A673 (cell line): Measurements from ENCODE around the gene UMAD1. TPM values are rescaled to one million over a fixed set of nuclear protein-coding genes. Genes with fewer than 3 reads are reported as not detected.

Source experiments
- BruUV-seq: library from RNA; stranded (reverse); fragments of 400-500 nt; replicated peaks from 2 replicates; lab custom pipeline; 2021; lab: Mats Ljungman, UMichigan
- CTCF ChIA-PET: fragments of 300-600 bp; sonication (Branson Sonifier 250); formaldehyde crosslinking; loops from one replicate; lab custom pipeline; 2022; ENCODE audit warnings: antibody characterized with exemption; lab: Charles Lee
- POLR2A ChIA-PET: fragments of 300-600 bp; sonication (Branson Sonifier 250); formaldehyde crosslinking; loops from one replicate; lab custom pipeline; 2022; ENCODE audit warnings: antibody characterized with exemption; ENCODE audit not compliant: low non-redundant PET; lab: Charles Lee
- DNase-seq: peaks from one replicate; pipeline ENCODE4 v3.0.0-alpha.2; 2015; ENCODE audit warnings: low spot score
- H3K27ac ChIP-seq: fragments of 200-600 bp; sonication (generic); 2 replicates; pipeline ENCODE4 v1.5.1; 2016; ENCODE audit warnings: mixed run types, low read depth, mild to moderate bottlenecking, mixed read lengths, antibody characterized with exemption, low read length; ENCODE audit not compliant: poor library complexity, severe bottlenecking
- H3K27me3 ChIP-seq: fragments of 200-600 bp; sonication (generic); replicated peaks from 2 replicates; pipeline ENCODE4 v1.6.1; 2017; ENCODE audit warnings: mixed run types, low read depth, mild to moderate bottlenecking, mixed read lengths, antibody characterized with exemption, low read length; ENCODE audit not compliant: insufficient read depth, poor library complexity
- H3K36me3 ChIP-seq: fragments of 200-600 bp; sonication (generic); 2 replicates; pipeline ENCODE4 v1.6.1; 2016; ENCODE audit warnings: mixed run types, mild to moderate bottlenecking, mixed read lengths, antibody characterized with exemption, low read length; ENCODE audit not compliant: insufficient read depth, poor library complexity, severe bottlenecking
- H3K4me1 ChIP-seq: fragments of 200-600 bp; sonication (generic); 2 replicates; pipeline ENCODE4 v1.6.1; 2017; ENCODE audit warnings: mixed run types, mild to moderate bottlenecking, mixed read lengths, antibody characterized with exemption, low read length; ENCODE audit not compliant: insufficient read depth, poor library complexity, severe bottlenecking
- H3K4me3 ChIP-seq: fragments of 200-600 bp; sonication (generic); 2 replicates; pipeline ENCODE4 v1.5.1; 2016; ENCODE audit warnings: low read depth, mixed run types, mild to moderate bottlenecking, mixed read lengths, low read length; ENCODE audit not compliant: poor library complexity, severe bottlenecking
- H3K9me3 ChIP-seq: fragments of 200-600 bp; sonication (generic); 2 replicates; pipeline ENCODE4 v1.6.1; 2016; ENCODE audit warnings: mixed run types, low read depth, mild to moderate bottlenecking, mixed read lengths, antibody characterized with exemption, low read length; ENCODE audit not compliant: poor library complexity, severe bottlenecking
- CTCF ChIP-seq: fragments of 300-800, 200-600 bp; sonication (generic); conservative IDR thresholded peaks from 2 replicates; pipeline ENCODE4 v1.5.1; 2017; ENCODE audit warnings: low read depth, mild to moderate bottlenecking, antibody characterized with exemption, low read length, moderate library complexity, mixed read lengths
- EZH2 ChIP-seq: fragments of 200-600 bp; sonication (generic); IDR thresholded peaks from 2 replicates; pipeline ENCODE4 v1.6.1; 2017; ENCODE audit warnings: borderline replicate concordance, low read depth, mild to moderate bottlenecking, mixed read lengths, antibody characterized with exemption, low read length; ENCODE audit not compliant: poor library complexity, severe bottlenecking
- intact Hi-C: fragments of 100-400 bp; cut with micrococcal nuclease; formaldehyde crosslinking; loops from one replicate; pipeline ENCODE4 v1.10.0; 2022; ENCODE audit not compliant: unreplicated experiment
- total RNA-seq: library from RNA; stranded (reverse); gene quantifications from 2 replicates; pipeline ENCODE4 v1.2.3, GENCODE V29; 2021

Gene UMAD1
- total RNA-seq, 1 experiment from 2014 or later = 13.5 TPM

GRCh38 chr7:7768977-7769709 lies 128.6 kb downstream of the UMAD1 start:
- ChIA-PET POLR2A (no interaction called here), CTCF (no interaction called here)
- Histone ChIP-seq H3K27ac (no peak overlapping the region), H3K4me3 (no peak overlapping the region), H3K27me3 (no peaks in the 10 kb centered on the region), H3K36me3 (no peaks in the 10 kb centered on the region), H3K9me3 (no peaks in the 10 kb centered on the region), H3K4me1 (no peaks in the 10 kb centered on the region)
- no peak for DNase-seq
- intact Hi-C loops = loop anchor here (10.0 kb wide), 2 partner anchors 174 to 446 kb away; no protein-coding TSS in a partner anchor
- no TSS peak for BruUV-seq
- TF ChIP-seq EZH2 = no peak
- TF ChIP-seq CTCF = no peak

GRCh38 chr7:7769710-7770627 lies 129.4 kb downstream of the UMAD1 start:
- no peak overlapping the region for H3K27ac ChIP-seq
- no peaks in the 10 kb centered on the region for H3K27me3 ChIP-seq
- no peaks in the 10 kb centered on the region for H3K4me1 ChIP-seq
- BruUV-seq = no TSS peak
- H3K9me3 ChIP-seq = no peaks in the 10 kb centered on the region
- H3K4me3 ChIP-seq = no peak overlapping the region
- TF ChIP-seq CTCF (no peak), EZH2 (no peak)
- no peak for DNase-seq
- ChIA-PET CTCF (no interaction called here), POLR2A (no interaction called here)
- intact Hi-C loops = loop anchor here (10.0 kb wide), 2 partner anchors 175 to 445 kb away; no protein-coding TSS in a partner anchor
- no peaks in the 10 kb centered on the region for H3K36me3 ChIP-seq

GRCh38 chr7:7771452-7771851 lies 130.9 kb downstream of the UMAD1 start:
- intact Hi-C loops = no loop called here
- CTCF ChIA-PET = no interaction called here
- BruUV-seq = no TSS peak

More at GRCh38 chr7:7771452-7771851, 130.9 kb downstream of the UMAD1 start:
- no peaks in the 10 kb centered on the region for H3K9me3 ChIP-seq
- DNase-seq = no peak
- no peaks in the 10 kb centered on the region for H3K27me3 ChIP-seq
- H3K4me3 ChIP-seq = no peak overlapping the region
- no peaks in the 10 kb centered on the region for H3K36me3 ChIP-seq
- no peaks in the 10 kb centered on the region for H3K4me1 ChIP-seq
- TF ChIP-seq EZH2 (no peak), CTCF (no peak)
- POLR2A ChIA-PET = no interaction called here
- H3K27ac ChIP-seq = no peak overlapping the region
